SKM-1 treated with dmso at 0.1 percent for 144 hours (cell line): ENCODE results near the gene SYNJ2.

Source experiments
- DNase-seq: peaks from one replicate; lab custom pipeline; 2025; ENCODE audit not compliant: unreplicated experiment; lab: John Stamatoyannopoulos, UW

Gene SYNJ2

GRCh38 chr6:158057213-158057987 is 75.7 kb downstream of the SYNJ2 start:
- DNase-seq = no peak

GRCh38 chr6:158058171-158058651 is 76.5 kb downstream of the SYNJ2 start:
- DNase-seq = no peak

GRCh38 chr6:158059108-158059507 is 77.4 kb downstream of the SYNJ2 start:
- DNase-seq = no peak

- no peak for DNase-seq
Measured at GRCh38 chr6:158060455-158061360, 79.0 kb downstream of the SYNJ2 start.

- no peak for DNase-seq
Measured at GRCh38 chr6:158061361-158061708, 79.7 kb downstream of the SYNJ2 start.

GRCh38 chr6:158061709-158062461 is 80.2 kb downstream of the SYNJ2 start:
- DNase-seq = no peak

- DNase-seq = no peak
Measured at GRCh38 chr6:158063736-158064135, 82.1 kb downstream of the SYNJ2 start.

- no peak for DNase-seq
Measured at GRCh38 chr6:158064725-158065251, 83.1 kb downstream of the SYNJ2 start.

- DNase-seq = no peak
Measured at GRCh38 chr6:158066136-158066781, 84.6 kb downstream of the SYNJ2 start.

GRCh38 chr6:158067436-158068015 is 85.9 kb downstream of the SYNJ2 start:
- no peak for DNase-seq

- no peak for DNase-seq
Measured at GRCh38 chr6:158068156-158068892, 86.7 kb downstream of the SYNJ2 start.

GRCh38 chr6:158068893-158069799 is 87.5 kb downstream of the SYNJ2 start:
- DNase-seq = no peak

GRCh38 chr6:158069800-158070195 is 88.1 kb downstream of the SYNJ2 start:
- no peak for DNase-seq

GRCh38 chr6:158070513-158070912 is 88.8 kb downstream of the SYNJ2 start:
- no peak for DNase-seq

- DNase-seq = no peak
Measured at GRCh38 chr6:158071121-158072082, 89.7 kb downstream of the SYNJ2 start.

- DNase-seq = peak; percentile 28
Measured at GRCh38 chr6:158072083-158072721, 90.5 kb downstream of the SYNJ2 start.

GRCh38 chr6:158073776-158074175 is 92.1 kb downstream of the SYNJ2 start:
- DNase-seq = no peak
